AG09319 (cell line): Measurements from ENCODE around the gene PRR16.

Experiments used
- DNase-seq: peaks from one replicate; pipeline ENCODE4 v3.0.0-alpha.2; 2010; ENCODE audit warnings: low read depth; ENCODE audit errors: extremely low read depth
- TF ChIP-seq, protein P1 (sequence below): IDR thresholded peaks from 2 replicates; pipeline ENCODE4 v1.5.1; 2011; ENCODE audit warnings: low read depth, mild to moderate bottlenecking, inconsistent platforms, low read length, moderate library complexity

PRR16 gene

DNA sequence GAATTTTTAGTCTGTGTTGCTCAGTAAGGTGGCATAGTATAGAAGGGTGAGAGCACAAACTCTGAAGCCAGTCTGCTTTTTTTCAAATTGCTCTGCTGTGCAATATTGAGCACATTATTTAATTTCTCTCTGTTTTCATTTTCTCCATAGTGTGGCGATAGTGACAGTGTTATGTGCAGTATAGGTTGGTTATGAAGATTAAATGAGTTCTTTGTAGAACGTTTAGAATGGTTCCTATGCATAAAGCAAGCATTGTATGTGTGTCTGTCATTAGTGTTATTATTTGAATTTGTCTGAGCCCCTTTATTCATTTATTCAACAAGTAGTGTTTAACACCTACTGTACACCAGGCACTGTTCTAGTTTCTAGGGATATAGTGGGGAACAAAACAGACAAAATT lies 9.2 kb downstream of the PRR16 start:
- TF ChIP-seq, protein P1, sequence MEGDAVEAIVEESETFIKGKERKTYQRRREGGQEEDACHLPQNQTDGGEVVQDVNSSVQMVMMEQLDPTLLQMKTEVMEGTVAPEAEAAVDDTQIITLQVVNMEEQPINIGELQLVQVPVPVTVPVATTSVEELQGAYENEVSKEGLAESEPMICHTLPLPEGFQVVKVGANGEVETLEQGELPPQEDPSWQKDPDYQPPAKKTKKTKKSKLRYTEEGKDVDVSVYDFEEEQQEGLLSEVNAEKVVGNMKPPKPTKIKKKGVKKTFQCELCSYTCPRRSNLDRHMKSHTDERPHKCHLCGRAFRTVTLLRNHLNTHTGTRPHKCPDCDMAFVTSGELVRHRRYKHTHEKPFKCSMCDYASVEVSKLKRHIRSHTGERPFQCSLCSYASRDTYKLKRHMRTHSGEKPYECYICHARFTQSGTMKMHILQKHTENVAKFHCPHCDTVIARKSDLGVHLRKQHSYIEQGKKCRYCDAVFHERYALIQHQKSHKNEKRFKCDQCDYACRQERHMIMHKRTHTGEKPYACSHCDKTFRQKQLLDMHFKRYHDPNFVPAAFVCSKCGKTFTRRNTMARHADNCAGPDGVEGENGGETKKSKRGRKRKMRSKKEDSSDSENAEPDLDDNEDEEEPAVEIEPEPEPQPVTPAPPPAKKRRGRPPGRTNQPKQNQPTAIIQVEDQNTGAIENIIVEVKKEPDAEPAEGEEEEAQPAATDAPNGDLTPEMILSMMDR: no peak
- no peak for DNase-seq

GRCh38 chr5:120476063-120476462 lies 12.0 kb downstream of the PRR16 start:
- TF ChIP-seq, protein P1: no peak
- DNase-seq: no peak

GRCh38 chr5:120479066-120479465 lies 15.0 kb downstream of the PRR16 start:
- DNase-seq: no peak
- TF ChIP-seq, protein P1: no peak

- TF ChIP-seq, protein P1: no peak
- no peak for DNase-seq
Measured at GRCh38 chr5:120499876-120500563, 35.9 kb downstream of the PRR16 start.

DNA sequence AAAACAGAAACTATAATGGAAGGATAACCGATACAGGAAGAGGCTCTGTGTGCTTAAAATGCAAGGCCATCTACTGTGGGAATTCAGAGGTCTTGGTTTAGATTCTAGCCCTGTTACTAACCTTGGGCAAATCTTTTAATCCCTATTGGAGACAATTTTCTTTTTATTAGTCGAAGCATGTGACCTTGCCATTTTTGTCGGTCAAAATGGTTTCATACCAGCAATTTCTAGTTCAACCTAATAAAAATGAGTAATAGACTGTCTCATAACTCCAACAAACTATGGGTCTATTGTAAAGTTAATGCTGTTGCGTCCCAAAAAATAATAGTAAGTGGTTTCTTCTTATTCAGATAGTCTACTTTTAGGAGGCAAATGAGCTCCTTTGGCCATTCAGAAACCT lies 38.4 kb downstream of the PRR16 start:
- no peak for DNase-seq
- TF ChIP-seq, protein P1: no peak

DNA sequence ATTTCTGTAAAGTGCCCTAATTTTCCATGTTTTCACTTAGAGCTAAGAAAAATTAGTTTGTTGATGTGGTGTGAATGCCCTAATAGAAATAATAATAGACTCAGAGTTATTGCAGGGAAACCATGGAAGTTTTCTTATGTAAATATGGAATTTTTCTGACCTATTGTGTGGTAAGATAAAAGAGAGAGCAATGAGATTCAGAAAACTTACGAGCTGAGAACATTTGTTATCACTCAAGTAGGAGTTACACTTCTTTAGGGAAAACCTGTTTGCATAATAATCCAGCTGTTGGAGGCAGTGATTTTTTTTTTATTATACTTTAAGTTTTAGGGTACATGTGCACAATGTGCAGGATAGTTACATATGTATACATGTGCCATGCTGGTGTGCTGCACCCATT lies 39.2 kb downstream of the PRR16 start:
- TF ChIP-seq, protein P1: no peak
- DNase-seq: no peak

GRCh38 chr5:120504057-120504456 lies 40.0 kb downstream of the PRR16 start:
- TF ChIP-seq, protein P1: no peak
- DNase-seq: no peak
